Dendritic cell treated with granulocyte-macrophage colony-stimulating factor and Interleukin-4, amounts not matched to agents 40 ng/mL and 50 ng/mL, for 4 days (primary cell): ENCODE results near the gene TYR.
"Not testable (repeated sequence)": the region's sequence is repeated elsewhere in the genome, so short reads cannot be mapped to it uniquely, and the experiment has no call there.

ENCODE experiments used
- H3K27ac Mint-ChIP-seq: one replicate; pipeline ENCODE4 v1.8.0; 2022; ENCODE audit warnings: mild to moderate bottlenecking, mixed read lengths
- H3K27me3 Mint-ChIP-seq: one replicate; pipeline ENCODE4 v1.8.0; 2022; ENCODE audit warnings: mild to moderate bottlenecking, mixed read lengths
- H3K36me3 Mint-ChIP-seq: one replicate; pipeline ENCODE4 v1.8.0; 2022; ENCODE audit warnings: low read depth, mixed read lengths
- H3K4me1 Mint-ChIP-seq: one replicate; pipeline ENCODE4 v1.8.0; 2022; ENCODE audit warnings: low read depth, mixed read lengths
- H3K4me3 Mint-ChIP-seq: one replicate; pipeline ENCODE4 v1.8.0; 2022; ENCODE audit warnings: mild to moderate bottlenecking, moderate library complexity, mixed read lengths
- H3K9me3 Mint-ChIP-seq: one replicate; pipeline ENCODE4 v1.8.0; 2022; ENCODE audit warnings: mixed read lengths
- intact Hi-C: fragments of 100-400 bp; cut with micrococcal nuclease; formaldehyde crosslinking; loops from one replicate; pipeline ENCODE4 v1.15.0; 2022

Gene TYR

DNA sequence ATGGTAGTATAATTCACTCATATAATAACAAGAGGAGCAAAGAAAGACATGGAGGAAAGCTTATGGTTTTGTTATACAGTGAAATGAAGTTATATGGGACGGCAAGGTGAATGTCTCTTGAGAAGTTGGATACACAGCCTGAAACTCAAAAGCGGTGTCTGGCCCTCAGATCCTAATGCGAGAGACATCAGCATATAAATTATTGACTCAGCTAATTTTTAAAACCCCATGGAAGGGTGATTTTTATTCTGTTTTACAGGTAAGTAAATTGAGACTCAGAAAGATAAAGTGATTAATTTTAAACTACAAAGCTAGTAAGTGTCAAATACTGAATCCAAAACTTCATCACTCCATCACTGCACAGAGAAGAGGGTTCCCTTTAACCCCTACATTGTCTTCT, 110.3 kb downstream of the TYR start:
- H3K27me3 Mint-ChIP-seq, H3K9me3 Mint-ChIP-seq, H3K36me3 Mint-ChIP-seq, H3K27ac Mint-ChIP-seq, H3K4me1 Mint-ChIP-seq, intact Hi-C loops, H3K4me3 Mint-ChIP-seq: not testable (repeated sequence)

DNA sequence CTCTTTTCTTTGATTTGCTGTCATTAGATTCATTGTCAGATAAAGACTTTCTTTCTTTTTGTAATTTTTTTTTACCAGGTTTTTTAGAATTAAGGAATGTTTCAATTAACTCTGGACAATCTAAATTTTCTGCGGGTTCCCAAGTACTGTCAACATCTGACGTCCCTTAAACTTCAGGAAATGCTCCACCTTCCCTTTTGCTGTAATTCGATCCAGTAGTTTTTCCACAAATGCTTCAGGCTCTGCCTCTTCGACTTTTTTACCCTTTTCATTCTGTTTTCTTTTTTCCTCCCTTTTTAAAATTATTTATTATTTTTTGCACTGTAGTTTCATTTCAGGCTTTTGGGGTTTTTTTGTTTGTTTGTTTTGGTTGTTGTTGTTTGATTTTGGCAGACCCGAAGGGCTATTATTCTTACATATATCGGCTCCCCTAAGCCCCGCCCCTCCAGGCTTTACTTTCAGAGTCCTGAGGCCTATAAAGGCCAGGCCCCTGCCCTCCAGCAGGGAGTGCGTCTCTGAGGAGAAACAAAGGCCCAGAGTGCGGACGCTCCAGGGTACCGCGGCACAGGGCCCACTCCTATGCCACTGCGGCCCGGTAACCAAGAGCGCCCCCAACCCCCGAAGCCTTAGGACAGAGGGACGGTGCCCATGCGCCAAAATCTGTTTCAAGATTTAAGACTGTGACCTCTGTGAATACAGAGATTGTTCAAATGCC, 116.4 kb downstream of the TYR start:
- H3K27ac Mint-ChIP-seq: no peak overlapping the region
- H3K9me3 Mint-ChIP-seq: no peaks in the 10 kb centered on the region
- no peaks in the 10 kb centered on the region for H3K36me3 Mint-ChIP-seq
- H3K4me3 Mint-ChIP-seq: no peak overlapping the region
- peaks cover 2% of the 10 kb centered on the region for H3K27me3 Mint-ChIP-seq
- intact Hi-C loops: no loop called here
- H3K4me1 Mint-ChIP-seq: no peaks in the 10 kb centered on the region

DNA sequence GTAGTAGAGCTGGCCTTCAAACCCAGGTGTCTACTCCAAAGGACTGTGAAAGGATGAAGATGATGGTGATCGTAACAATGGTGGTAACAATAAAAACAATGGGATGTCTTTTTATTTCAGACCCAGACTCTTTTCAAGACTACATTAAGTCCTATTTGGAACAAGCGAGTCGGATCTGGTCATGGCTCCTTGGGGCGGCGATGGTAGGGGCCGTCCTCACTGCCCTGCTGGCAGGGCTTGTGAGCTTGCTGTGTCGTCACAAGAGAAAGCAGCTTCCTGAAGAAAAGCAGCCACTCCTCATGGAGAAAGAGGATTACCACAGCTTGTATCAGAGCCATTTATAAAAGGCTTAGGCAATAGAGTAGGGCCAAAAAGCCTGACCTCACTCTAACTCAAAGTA, 117.3 kb downstream of the TYR start:
- intact Hi-C loops, H3K36me3 Mint-ChIP-seq, H3K27ac Mint-ChIP-seq: not testable (repeated sequence)

DNA sequence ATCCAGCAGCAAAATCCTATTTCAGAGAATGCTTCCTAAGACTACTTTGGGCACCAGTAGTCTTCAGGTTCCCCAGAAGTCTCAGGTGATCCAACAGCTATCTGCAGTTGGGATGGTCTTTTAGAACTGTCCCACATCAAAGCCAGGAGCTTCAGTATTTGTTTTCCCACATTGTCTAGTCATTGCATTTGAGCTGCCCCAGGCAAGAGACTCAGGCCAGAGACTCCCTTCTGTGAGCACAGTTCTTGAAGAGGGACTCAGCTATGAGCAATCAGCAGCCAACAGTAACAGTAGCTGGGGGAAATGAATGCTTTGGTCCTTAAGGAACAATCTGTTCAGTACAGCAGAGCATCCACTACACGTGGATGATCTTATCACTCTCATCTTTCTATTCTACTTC, 125.4 kb downstream of the TYR start:
- H3K36me3 Mint-ChIP-seq, H3K27me3 Mint-ChIP-seq, intact Hi-C loops, H3K4me1 Mint-ChIP-seq, H3K4me3 Mint-ChIP-seq, H3K27ac Mint-ChIP-seq: not testable (repeated sequence)
- peaks cover 11% of the 10 kb centered on the region for H3K9me3 Mint-ChIP-seq

More for the DNA sequence above, 117.3 kb downstream of the TYR start:
- not testable (repeated sequence) for H3K4me3 Mint-ChIP-seq, H3K4me1 Mint-ChIP-seq, H3K9me3 Mint-ChIP-seq, H3K27me3 Mint-ChIP-seq

DNA sequence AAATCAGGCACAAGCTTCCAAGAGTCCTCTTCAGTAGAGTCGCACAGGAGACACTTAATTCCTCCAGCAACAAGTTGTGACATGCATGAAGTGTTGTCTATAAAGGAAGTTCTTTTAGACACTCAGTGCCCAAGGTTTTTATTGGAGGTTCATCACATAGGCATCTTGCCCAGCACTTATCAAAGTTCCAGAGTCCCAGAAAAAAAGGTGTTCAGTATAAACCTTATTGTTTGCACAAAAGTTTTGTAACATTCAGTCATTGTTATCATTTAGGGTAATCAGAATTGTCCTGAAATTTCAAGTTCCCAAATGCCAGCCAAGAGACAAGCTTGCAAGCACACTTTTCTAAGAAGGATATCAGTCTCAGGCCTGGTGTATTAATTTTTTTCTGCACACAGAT, 130.6 kb downstream of the TYR start:
- H3K27ac Mint-ChIP-seq, H3K4me1 Mint-ChIP-seq, H3K4me3 Mint-ChIP-seq, intact Hi-C loops, H3K36me3 Mint-ChIP-seq, H3K27me3 Mint-ChIP-seq, H3K9me3 Mint-ChIP-seq: not testable (repeated sequence)

DNA sequence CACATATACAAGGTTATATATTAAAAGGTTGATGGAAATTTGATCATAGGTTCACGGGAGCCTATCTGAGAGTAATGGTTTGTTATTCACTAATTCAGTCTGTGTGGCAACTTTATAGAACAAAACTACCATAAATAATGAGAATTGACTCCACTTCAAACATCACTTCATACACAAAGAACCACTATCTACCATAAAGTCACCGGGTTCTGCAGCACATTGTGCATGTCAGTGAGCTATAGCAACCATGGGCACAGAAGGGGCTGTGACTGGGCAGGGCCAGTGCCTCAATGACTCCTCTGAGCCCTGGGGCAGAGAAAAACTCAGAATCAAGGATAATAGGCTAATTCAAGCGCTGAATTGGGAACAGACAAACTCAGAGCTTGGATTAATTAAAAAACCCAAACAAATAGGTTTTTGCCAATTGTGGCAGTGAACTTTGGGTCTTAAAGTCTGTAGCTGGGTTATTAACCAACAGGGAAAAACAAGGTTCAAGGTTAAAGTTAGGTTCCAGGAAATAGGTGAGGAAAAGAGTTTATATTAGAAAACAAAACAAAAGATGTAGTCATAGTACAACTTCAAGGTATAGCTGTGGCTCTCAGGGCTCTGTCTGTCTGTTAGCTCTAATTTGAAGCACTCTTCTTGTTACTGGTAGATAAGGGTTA, 131.8 kb downstream of the TYR start:
- H3K27me3 Mint-ChIP-seq, H3K4me3 Mint-ChIP-seq, H3K9me3 Mint-ChIP-seq, intact Hi-C loops, H3K27ac Mint-ChIP-seq, H3K4me1 Mint-ChIP-seq, H3K36me3 Mint-ChIP-seq: not testable (repeated sequence)

DNA sequence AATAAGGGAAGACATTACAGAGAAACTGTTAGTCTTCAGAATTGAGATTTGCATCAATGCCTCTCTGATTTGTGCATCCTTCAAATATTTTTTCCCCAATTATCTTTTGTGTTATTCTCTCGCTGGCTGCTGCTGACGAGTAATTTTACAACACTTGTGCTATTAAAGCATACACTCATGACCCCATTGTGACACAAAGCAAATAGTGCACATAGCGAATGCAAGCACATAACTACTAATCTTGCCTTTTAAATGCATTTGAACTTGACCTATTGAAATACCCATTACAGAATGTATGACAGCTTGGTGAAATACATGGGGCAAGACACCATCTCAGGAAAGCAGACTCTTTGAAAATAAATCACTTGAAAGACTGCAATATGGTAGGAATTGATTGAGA, 132.9 kb downstream of the TYR start:
- H3K27me3 Mint-ChIP-seq, H3K36me3 Mint-ChIP-seq, H3K4me3 Mint-ChIP-seq, H3K9me3 Mint-ChIP-seq, intact Hi-C loops, H3K4me1 Mint-ChIP-seq, H3K27ac Mint-ChIP-seq: not testable (repeated sequence)

DNA sequence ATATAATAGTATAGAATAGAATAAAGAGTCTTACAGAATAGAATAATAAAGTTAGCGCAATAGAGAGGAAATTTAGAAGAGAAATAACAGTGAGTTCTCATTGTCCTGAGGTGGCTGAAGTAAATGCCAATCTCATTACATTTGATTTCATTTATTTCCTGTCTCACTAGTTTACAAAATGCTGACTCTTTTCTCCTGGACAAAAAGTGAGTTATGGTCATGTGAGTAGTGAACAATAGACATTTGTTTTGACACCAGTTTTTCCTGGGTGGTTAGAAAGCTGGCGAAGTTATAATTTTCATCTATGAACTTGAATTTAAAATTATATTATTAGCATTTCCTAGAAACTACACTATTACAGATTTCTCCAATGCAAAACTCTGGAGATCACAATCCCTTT, 143.7 kb downstream of the TYR start:
- intact Hi-C loops: no loop called here

DNA sequence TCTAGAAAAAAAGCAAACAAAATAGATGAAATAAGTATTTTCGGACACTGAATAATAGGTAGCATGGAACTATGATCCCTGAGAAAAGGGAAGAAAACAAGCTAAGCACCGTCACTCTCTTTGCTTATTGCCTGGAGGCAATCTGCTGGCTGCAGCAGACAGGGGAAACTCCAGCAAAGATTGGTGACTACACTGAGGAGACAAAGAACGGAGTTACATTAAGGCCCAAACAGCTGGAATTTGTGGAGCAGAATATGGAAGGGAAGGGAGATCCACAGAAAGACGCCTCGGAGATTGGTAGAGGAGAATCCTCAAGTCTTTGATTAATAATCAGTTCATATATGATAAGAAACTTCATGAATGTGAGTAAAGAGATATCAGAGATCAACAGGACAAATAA, 150.2 kb downstream of the TYR start:
- no peaks in the 10 kb centered on the region for H3K9me3 Mint-ChIP-seq
- no peak overlapping the region for H3K4me3 Mint-ChIP-seq
- H3K4me1 Mint-ChIP-seq: no peaks in the 10 kb centered on the region
- intact Hi-C loops: no loop called here
- H3K27me3 Mint-ChIP-seq: no peaks in the 10 kb centered on the region
- H3K36me3 Mint-ChIP-seq: no peaks in the 10 kb centered on the region
- H3K27ac Mint-ChIP-seq: no peak overlapping the region

More for the DNA sequence above, 143.7 kb downstream of the TYR start:
- Mint-ChIP-seq H3K9me3 (peaks cover 19% of the 10 kb centered on the region), H3K36me3 (no peaks in the 10 kb centered on the region), H3K4me3 (no peak overlapping the region), H3K27me3 (no peaks in the 10 kb centered on the region), H3K27ac (no peak overlapping the region), H3K4me1 (no peaks in the 10 kb centered on the region)

DNA sequence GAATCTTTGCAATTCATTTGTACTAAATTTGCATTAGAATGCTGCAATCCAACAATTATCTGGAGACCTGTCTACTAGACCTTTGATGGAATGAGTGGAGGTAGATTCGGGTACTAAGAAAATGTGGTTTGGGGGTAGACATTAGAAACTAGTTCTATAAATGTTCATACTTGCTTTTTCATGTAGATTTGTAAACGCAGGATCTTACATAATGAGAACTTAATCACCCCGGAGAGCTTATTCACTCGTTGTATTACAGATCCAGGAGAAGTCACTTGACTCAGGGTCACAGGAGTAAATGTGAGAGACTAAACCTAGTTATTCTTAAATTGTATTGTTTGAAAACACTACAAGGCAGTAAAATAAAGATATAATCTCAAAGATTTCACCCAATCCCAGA, 154.3 kb downstream of the TYR start:
- H3K9me3 Mint-ChIP-seq, H3K36me3 Mint-ChIP-seq, intact Hi-C loops, H3K4me3 Mint-ChIP-seq, H3K27me3 Mint-ChIP-seq, H3K4me1 Mint-ChIP-seq, H3K27ac Mint-ChIP-seq: not testable (repeated sequence)

DNA sequence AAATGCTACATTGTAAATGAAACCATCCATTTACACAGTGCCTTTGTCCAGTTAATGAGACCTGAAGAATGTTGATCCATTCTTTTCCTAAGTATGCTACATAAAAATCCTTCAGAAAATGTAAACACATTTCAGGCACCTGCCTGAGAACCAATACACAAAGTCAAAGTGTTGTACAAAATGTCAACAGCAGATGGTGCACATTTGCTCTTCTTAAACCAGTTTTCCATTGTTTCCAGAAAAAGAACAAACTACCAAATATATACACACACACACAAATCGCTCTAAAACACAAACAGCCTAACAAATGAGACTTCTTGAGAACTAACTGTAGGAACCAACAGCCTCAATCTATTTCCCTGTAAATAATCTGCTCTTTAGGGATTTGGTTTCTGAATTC, 156.0 kb downstream of the TYR start:
- H3K9me3 Mint-ChIP-seq, H3K4me3 Mint-ChIP-seq, H3K4me1 Mint-ChIP-seq, H3K36me3 Mint-ChIP-seq, H3K27ac Mint-ChIP-seq, intact Hi-C loops, H3K27me3 Mint-ChIP-seq: not testable (repeated sequence)

DNA sequence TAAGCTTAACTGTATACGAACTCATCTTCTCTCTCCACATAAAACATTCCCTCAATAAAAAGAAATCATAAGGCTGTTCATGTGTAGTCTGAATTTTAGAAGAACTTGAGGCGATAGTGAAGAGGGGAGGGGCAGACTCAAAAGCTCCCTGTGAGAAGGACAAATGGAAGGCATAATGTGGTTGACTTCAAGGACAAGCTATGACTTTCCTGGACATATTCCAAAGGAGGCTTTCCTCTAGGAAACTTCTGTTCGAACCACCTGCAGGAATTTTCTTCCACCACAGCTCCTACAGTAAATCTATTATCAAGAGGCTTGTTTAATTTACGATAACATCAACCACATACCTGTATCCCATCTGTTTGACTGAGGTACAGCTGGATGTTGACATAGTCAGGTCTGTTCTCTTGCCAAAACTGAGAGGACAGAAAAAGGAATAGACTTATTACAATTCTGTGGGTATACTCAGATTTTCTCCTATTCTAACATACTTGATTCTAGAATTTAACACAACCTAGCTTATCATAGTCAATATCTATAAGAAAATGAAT, 159.5 kb downstream of the TYR start:
- H3K27me3 Mint-ChIP-seq, H3K27ac Mint-ChIP-seq, H3K9me3 Mint-ChIP-seq, H3K36me3 Mint-ChIP-seq, intact Hi-C loops, H3K4me1 Mint-ChIP-seq, H3K4me3 Mint-ChIP-seq: not testable (repeated sequence)

DNA sequence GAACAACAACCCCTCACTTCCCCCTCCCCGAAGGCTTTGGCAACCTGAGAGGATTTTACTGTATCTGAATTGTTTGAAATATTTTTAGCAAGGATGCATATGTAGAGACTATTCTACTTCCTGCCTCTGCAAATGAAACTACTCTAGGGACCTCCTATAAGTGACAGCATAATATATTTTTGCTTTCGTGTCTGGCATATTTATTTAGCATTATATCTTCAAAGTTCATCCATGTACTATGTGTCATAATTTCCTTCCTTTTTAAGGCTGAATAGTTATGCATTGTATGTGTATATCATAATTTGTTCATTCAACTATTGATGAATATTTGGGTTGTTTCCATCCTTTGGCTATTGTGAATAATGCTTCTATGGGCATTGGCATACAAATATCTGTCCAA, 160.4 kb downstream of the TYR start:
- intact Hi-C loops: not testable (repeated sequence)

DNA sequence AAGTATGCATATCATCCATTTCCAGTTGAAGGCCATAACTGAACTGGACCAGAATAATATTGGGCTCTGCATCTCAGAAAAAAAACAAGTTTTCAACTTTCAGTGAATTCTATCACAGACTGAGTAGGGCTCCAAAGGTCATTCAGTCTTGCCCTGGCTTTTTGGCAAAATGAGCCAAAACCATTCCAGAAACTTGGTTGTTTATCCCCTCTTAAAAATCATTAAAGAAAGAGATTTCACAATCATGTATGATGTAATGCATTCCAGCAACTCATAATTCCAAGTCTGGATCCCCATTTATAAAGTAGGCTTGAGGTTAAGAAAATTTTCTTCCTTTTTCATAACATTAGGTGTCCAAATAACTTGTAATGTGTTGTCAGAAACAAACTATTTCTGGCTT, 162.8 kb downstream of the TYR start:
- H3K4me1 Mint-ChIP-seq, H3K4me3 Mint-ChIP-seq, H3K27ac Mint-ChIP-seq, H3K9me3 Mint-ChIP-seq, intact Hi-C loops, H3K36me3 Mint-ChIP-seq, H3K27me3 Mint-ChIP-seq: not testable (repeated sequence)

More for the DNA sequence above, 160.4 kb downstream of the TYR start:
- not testable (repeated sequence) for H3K4me3 Mint-ChIP-seq, H3K4me1 Mint-ChIP-seq, H3K36me3 Mint-ChIP-seq, H3K9me3 Mint-ChIP-seq, H3K27ac Mint-ChIP-seq, H3K27me3 Mint-ChIP-seq
